ENCODE measurements around the gene CAPN13.

DNA sequence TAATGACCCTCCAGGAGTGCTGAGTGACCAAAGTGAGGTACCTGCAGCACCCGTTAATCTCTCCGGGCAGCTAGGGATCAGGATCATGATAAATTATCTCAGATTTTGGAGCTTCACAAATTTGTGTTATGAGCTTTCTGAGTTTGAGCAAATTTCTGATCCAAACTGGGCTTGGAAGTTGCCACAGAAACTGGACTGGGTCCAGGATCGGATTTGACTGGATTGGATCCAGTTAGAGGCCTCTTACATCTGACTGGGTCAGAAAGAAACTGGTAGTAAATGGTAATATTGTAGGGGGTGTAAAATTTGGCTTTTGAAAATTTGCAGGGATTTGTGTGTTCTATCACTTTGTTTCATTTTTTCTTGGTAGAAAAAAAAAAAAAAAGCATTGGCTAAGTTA is 19.7 kb upstream of the CAPN13 start:
- TF ChIP-seq, protein P1, sequence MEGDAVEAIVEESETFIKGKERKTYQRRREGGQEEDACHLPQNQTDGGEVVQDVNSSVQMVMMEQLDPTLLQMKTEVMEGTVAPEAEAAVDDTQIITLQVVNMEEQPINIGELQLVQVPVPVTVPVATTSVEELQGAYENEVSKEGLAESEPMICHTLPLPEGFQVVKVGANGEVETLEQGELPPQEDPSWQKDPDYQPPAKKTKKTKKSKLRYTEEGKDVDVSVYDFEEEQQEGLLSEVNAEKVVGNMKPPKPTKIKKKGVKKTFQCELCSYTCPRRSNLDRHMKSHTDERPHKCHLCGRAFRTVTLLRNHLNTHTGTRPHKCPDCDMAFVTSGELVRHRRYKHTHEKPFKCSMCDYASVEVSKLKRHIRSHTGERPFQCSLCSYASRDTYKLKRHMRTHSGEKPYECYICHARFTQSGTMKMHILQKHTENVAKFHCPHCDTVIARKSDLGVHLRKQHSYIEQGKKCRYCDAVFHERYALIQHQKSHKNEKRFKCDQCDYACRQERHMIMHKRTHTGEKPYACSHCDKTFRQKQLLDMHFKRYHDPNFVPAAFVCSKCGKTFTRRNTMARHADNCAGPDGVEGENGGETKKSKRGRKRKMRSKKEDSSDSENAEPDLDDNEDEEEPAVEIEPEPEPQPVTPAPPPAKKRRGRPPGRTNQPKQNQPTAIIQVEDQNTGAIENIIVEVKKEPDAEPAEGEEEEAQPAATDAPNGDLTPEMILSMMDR (IDR thresholded peaks at IDR 0.05; ENCODE audit: low read length): no peak
- no peak for TF ChIP-seq EZH2 (IDR thresholded peaks at IDR 0.05; ENCODE audit: borderline replicate concordance, low read length)
